Head of caudate nucleus (tissue), 42 donors: Measurements from ENCODE around the gene NKX2-3.

Experiments used
- DNase-seq, 42 donors: peaks; one replicate each; pipeline versions ENCODE4 v3.0.0 to v3.0.0-alpha.2; 2020 to 2021; ENCODE audit warnings: mixed read lengths in 7 of 42
- intact Hi-C: fragments of 100-400 bp; cut with DNase I; formaldehyde crosslinking; loops from one replicate; pipeline ENCODE4 v1.15.0; 2022

Gene NKX2-3

GRCh38 chr10:99564361-99564760, 31.6 kb downstream of the NKX2-3 start:
- DNase-seq = no peak
- intact Hi-C loops = no loop called here

- intact Hi-C loops = no loop called here
- DNase-seq = peak in 29 of 42 donors; percentile 8 to 76 (median 34)
Measured at GRCh38 chr10:99565166-99565565, 32.4 kb downstream of the NKX2-3 start.

- intact Hi-C loops = no loop called here
Measured at GRCh38 chr10:99569253-99569939, 36.7 kb downstream of the NKX2-3 start.

GRCh38 chr10:99569961-99570360, 37.2 kb downstream of the NKX2-3 start:
- intact Hi-C loops = no loop called here

More at GRCh38 chr10:99569253-99569939, 36.7 kb downstream of the NKX2-3 start:
- no peak for DNase-seq

GRCh38 chr10:99571816-99572215, 39.1 kb downstream of the NKX2-3 start:
- intact Hi-C loops = no loop called here
- DNase-seq = no peak

More at GRCh38 chr10:99569961-99570360, 37.2 kb downstream of the NKX2-3 start:
- no peak for DNase-seq

GRCh38 chr10:99573790-99574189, 41.0 kb downstream of the NKX2-3 start:
- DNase-seq = no peak
- intact Hi-C loops = no loop called here

- intact Hi-C loops = no loop called here
Measured at GRCh38 chr10:99579971-99580370, 47.2 kb downstream of the NKX2-3 start.

GRCh38 chr10:99582255-99582770, 49.6 kb downstream of the NKX2-3 start:
- no peak for DNase-seq
- intact Hi-C loops = no loop called here

More at GRCh38 chr10:99579971-99580370, 47.2 kb downstream of the NKX2-3 start:
- no peak for DNase-seq

GRCh38 chr10:99583687-99584086, 50.9 kb downstream of the NKX2-3 start:
- DNase-seq = no peak
- intact Hi-C loops = no loop called here
